ENCODE results near the gene PTGFR. TPM values are rescaled to one million over a fixed set of nuclear protein-coding genes. Genes with fewer than 3 reads are reported as not detected.

Gene PTGFR
- total RNA-seq, 1 donor from 2014 or later, result not detected

DNA sequence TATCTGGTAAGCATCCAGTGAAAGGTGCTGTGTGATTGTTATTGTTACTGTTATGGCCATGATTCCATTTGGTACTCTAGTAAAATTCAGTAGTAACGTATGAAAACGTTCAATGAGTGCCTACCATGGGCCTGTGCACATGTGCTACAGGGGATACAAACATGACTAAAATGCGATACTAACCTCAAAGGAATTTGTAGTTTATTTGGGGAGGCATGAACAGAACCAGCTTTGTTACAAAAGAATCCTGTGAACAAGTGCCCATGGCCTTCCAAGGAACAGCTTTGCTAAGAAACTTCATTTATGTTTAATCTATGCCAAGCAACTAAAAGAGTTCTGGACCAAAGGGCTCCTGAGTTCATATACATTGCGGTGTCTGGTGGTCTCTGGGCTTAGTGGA lies 28.7 kb downstream of the PTGFR start:
- TF ChIP-seq, protein P1, sequence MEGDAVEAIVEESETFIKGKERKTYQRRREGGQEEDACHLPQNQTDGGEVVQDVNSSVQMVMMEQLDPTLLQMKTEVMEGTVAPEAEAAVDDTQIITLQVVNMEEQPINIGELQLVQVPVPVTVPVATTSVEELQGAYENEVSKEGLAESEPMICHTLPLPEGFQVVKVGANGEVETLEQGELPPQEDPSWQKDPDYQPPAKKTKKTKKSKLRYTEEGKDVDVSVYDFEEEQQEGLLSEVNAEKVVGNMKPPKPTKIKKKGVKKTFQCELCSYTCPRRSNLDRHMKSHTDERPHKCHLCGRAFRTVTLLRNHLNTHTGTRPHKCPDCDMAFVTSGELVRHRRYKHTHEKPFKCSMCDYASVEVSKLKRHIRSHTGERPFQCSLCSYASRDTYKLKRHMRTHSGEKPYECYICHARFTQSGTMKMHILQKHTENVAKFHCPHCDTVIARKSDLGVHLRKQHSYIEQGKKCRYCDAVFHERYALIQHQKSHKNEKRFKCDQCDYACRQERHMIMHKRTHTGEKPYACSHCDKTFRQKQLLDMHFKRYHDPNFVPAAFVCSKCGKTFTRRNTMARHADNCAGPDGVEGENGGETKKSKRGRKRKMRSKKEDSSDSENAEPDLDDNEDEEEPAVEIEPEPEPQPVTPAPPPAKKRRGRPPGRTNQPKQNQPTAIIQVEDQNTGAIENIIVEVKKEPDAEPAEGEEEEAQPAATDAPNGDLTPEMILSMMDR (IDR thresholded peaks at IDR 0.05; ENCODE audit: unreplicated experiment), result no peak
- Mint-ChIP-seq H3K36me3 (ENCODE audit: insufficient read depth) (no peaks in the 10 kb centered on the region), H3K27me3 (no peaks in the 10 kb centered on the region), H3K27ac (no peak overlapping the region), H3K4me1 (ENCODE audit: low read depth) (no peaks in the 10 kb centered on the region), H3K9me3 (ENCODE audit: low read depth) (no peaks in the 10 kb centered on the region), H3K4me3 (ENCODE audit: low read depth) (no peak overlapping the region)
- DNase-seq (ENCODE audit: low spot score, unreplicated experiment), result no peak

GRCh38 chr1:78520216-78520615 lies 29.4 kb downstream of the PTGFR start:
- H3K27ac Mint-ChIP-seq, result no peak overlapping the region
- DNase-seq (ENCODE audit: low spot score, unreplicated experiment), result no peak
- no peaks in the 10 kb centered on the region for H3K9me3 Mint-ChIP-seq (ENCODE audit: low read depth)
- TF ChIP-seq, protein P1 (IDR thresholded peaks at IDR 0.05; ENCODE audit: unreplicated experiment), result no peak
- no peaks in the 10 kb centered on the region for H3K27me3 Mint-ChIP-seq
- no peaks in the 10 kb centered on the region for H3K36me3 Mint-ChIP-seq (ENCODE audit: insufficient read depth)
- H3K4me1 Mint-ChIP-seq (ENCODE audit: low read depth), result no peaks in the 10 kb centered on the region
- no peak overlapping the region for H3K4me3 Mint-ChIP-seq (ENCODE audit: low read depth)

GRCh38 chr1:78520843-78521242 lies 30.1 kb downstream of the PTGFR start:
- Mint-ChIP-seq H3K9me3 (ENCODE audit: low read depth) (no peaks in the 10 kb centered on the region), H3K36me3 (ENCODE audit: insufficient read depth) (no peaks in the 10 kb centered on the region), H3K27me3 (no peaks in the 10 kb centered on the region), H3K4me3 (ENCODE audit: low read depth) (no peak overlapping the region), H3K27ac (no peak overlapping the region), H3K4me1 (ENCODE audit: low read depth) (no peaks in the 10 kb centered on the region)
- TF ChIP-seq, protein P1 (IDR thresholded peaks at IDR 0.05; ENCODE audit: unreplicated experiment), result no peak
- no peak for DNase-seq (ENCODE audit: low spot score, unreplicated experiment)

- TF ChIP-seq, protein P1 (IDR thresholded peaks at IDR 0.05; ENCODE audit: unreplicated experiment), result no peak
- no peak overlapping the region for H3K4me3 Mint-ChIP-seq (ENCODE audit: low read depth)
- no peak overlapping the region for H3K27ac Mint-ChIP-seq
- no peaks in the 10 kb centered on the region for H3K27me3 Mint-ChIP-seq
- H3K36me3 Mint-ChIP-seq (ENCODE audit: insufficient read depth), result no peaks in the 10 kb centered on the region
- H3K9me3 Mint-ChIP-seq (ENCODE audit: low read depth), result no peaks in the 10 kb centered on the region
- no peaks in the 10 kb centered on the region for H3K4me1 Mint-ChIP-seq (ENCODE audit: low read depth)
- no peak for DNase-seq (ENCODE audit: low spot score, unreplicated experiment)
Measured at GRCh38 chr1:78522136-78522535, 31.4 kb downstream of the PTGFR start.

- TF ChIP-seq, protein P1 (IDR thresholded peaks at IDR 0.05; ENCODE audit: unreplicated experiment), result no peak
- Mint-ChIP-seq H3K4me3 (ENCODE audit: low read depth) (no peak overlapping the region), H3K36me3 (ENCODE audit: insufficient read depth) (no peaks in the 10 kb centered on the region), H3K9me3 (ENCODE audit: low read depth) (no peaks in the 10 kb centered on the region), H3K27ac (no peak overlapping the region), H3K4me1 (ENCODE audit: low read depth) (no peaks in the 10 kb centered on the region), H3K27me3 (no peaks in the 10 kb centered on the region)
- no peak for DNase-seq (ENCODE audit: low spot score, unreplicated experiment)
Measured at GRCh38 chr1:78526496-78526895, 35.7 kb downstream of the PTGFR start.

Measured in progenitor cell of endocrine pancreas (in vitro differentiated cells).